Endothelial cell of umbilical vein (primary cell): ENCODE data around the gene SOX13. TPM values are rescaled to one million over a fixed set of nuclear protein-coding genes. Genes with fewer than 3 reads are reported as not detected.

ENCODE experiments used
- BruUV-seq: library from RNA; stranded (reverse); fragments of 400-500 nt; replicated peaks from 2 replicates; lab custom pipeline; 2021; lab: Mats Ljungman, UMichigan
- CTCF ChIA-PET: fragments of 300-600, 350-600 bp; sonication (Branson Sonifier 250); formaldehyde crosslinking; loops from one replicate; lab custom pipeline; 2021; ENCODE audit warnings: antibody characterized with exemption, inconsistent platforms; lab: Charles Lee
- POLR2A ChIA-PET: fragments of 300-600, 350-600 bp; sonication (Branson Sonifier 250); formaldehyde crosslinking; loops from one replicate; lab custom pipeline; 2021; ENCODE audit warnings: antibody characterized with exemption, inconsistent platforms; lab: Charles Lee
- DNase-seq: peaks from one replicate; pipeline ENCODE4 v3.0.0-alpha.2; 2011; ENCODE audit warnings: low read depth, low spot score
- FAIRE-seq: peaks from 2 replicates; lab custom pipeline; 2011; peaks lifted over from hg19 to GRCh38; lab: Jason Lieb, UNC
- H2AFZ ChIP-seq: 2 replicates; pipeline ENCODE4 v1.6.0; 2012; ENCODE audit warnings: low read depth, low read length, control low read depth, inconsistent platforms
- H3K27ac ChIP-seq: 2 replicates; pipeline ENCODE4 v1.5.1; 2011; ENCODE audit warnings: low read depth, mild to moderate bottlenecking, control low read depth, low read length, moderate library complexity; ENCODE audit not compliant: insufficient read depth
- H3K27me3 ChIP-seq, 2 experiments: 2 replicates each; pipeline versions ENCODE4 v1.6.0 to v1.6.1; 2011; ENCODE audit warnings: low read length in 2 of 2, mixed read lengths in 1 of 2; ENCODE audit not compliant: control insufficient read depth in 2 of 2, insufficient read depth in 2 of 2
- H3K36me3 ChIP-seq, 2 experiments: 2 replicates in 1 of 2; 3 replicates in 1 of 2; pipeline ENCODE4 v1.5.1; 2011; ENCODE audit warnings: low read length in 2 of 2, mild to moderate bottlenecking in 1 of 2, moderate library complexity in 1 of 2; ENCODE audit not compliant: control insufficient read depth in 2 of 2, insufficient read depth in 2 of 2; ENCODE audit errors: extremely low read depth in 1 of 2
- H3K4me1 ChIP-seq: 3 replicates; pipeline ENCODE4 v1.5.1; 2011; ENCODE audit warnings: mild to moderate bottlenecking, low read length; ENCODE audit not compliant: control insufficient read depth, insufficient read depth; ENCODE audit errors: extremely low read depth
- H3K4me2 ChIP-seq: 2 replicates; pipeline ENCODE4 v1.6.1; 2011; ENCODE audit warnings: low read length, control low read depth, mixed read lengths; ENCODE audit not compliant: insufficient read depth
- H3K4me3 ChIP-seq, 3 experiments: fragments of 200-600 bp in 1 of 3; sonication (generic), shearing (Covaris generic) in 1 of 3; replicated peaks in 1 of 3; 2 replicates each; pipeline ENCODE4 v1.5.1; 2011 to 2016; ENCODE audit warnings: control low read depth in 3 of 3, low read length in 3 of 3, mild to moderate bottlenecking in 2 of 3, inconsistent platforms in 1 of 3, low read depth in 1 of 3, moderate library complexity in 1 of 3; ENCODE audit not compliant: insufficient read depth in 1 of 3
- H3K79me2 ChIP-seq: 2 replicates; pipeline ENCODE4 v1.6.0; 2012; ENCODE audit warnings: low read length, inconsistent platforms; ENCODE audit not compliant: control insufficient read depth, insufficient read depth
- H3K9ac ChIP-seq: replicated peaks from 2 replicates; pipeline ENCODE3; 2011; ENCODE audit warnings: low read length, control low read depth; ENCODE audit not compliant: insufficient read depth; ENCODE audit errors: extremely low read depth
- H3K9me1 ChIP-seq: replicated peaks from 3 replicates; pipeline ENCODE4 v1.6.0; 2011; ENCODE audit warnings: mild to moderate bottlenecking, low read length; ENCODE audit not compliant: control insufficient read depth, insufficient read depth; ENCODE audit errors: extremely low read depth
- H3K9me3 ChIP-seq: replicated peaks from 2 replicates; pipeline ENCODE4 v1.5.1; 2012; ENCODE audit warnings: low read length, inconsistent platforms; ENCODE audit not compliant: control insufficient read depth, insufficient read depth
- H4K20me1 ChIP-seq: replicated peaks from 2 replicates; pipeline ENCODE3; 2011; ENCODE audit warnings: mild to moderate bottlenecking, low read length; ENCODE audit not compliant: control insufficient read depth, insufficient read depth; ENCODE audit errors: extremely low read depth
- CTCF ChIP-seq, 2 donors: IDR thresholded peaks; 1 replicate in 1 of 2; 2 replicates in 1 of 2; pipeline ENCODE4 v1.5.1; 2011; ENCODE audit warnings: low read length in 2 of 2, mild to moderate bottlenecking in 2 of 2, moderate library complexity in 2 of 2, control low read depth in 1 of 2, inconsistent platforms in 1 of 2, low read depth in 1 of 2; ENCODE audit not compliant: insufficient read depth in 1 of 2; ENCODE audit errors: extremely low read depth in 1 of 2
- EZH2 ChIP-seq: IDR thresholded peaks from 2 replicates; pipeline ENCODE4 v1.6.1; 2012; ENCODE audit warnings: borderline replicate concordance, low read depth, mild to moderate bottlenecking, moderate library complexity, low read length, inconsistent platforms; ENCODE audit not compliant: severe bottlenecking
- FOS ChIP-seq: IDR thresholded peaks from 2 replicates; pipeline ENCODE4 v1.6.1; 2011; ENCODE audit warnings: mild to moderate bottlenecking, low read length, moderate library complexity, borderline replicate concordance; ENCODE audit not compliant: insufficient read depth
- GATA2 ChIP-seq: IDR thresholded peaks from 2 replicates; pipeline ENCODE4 v1.7.0; 2011; ENCODE audit warnings: low read depth, mild to moderate bottlenecking, moderate library complexity, mixed read lengths, low read length; ENCODE audit not compliant: insufficient read length, insufficient read depth
- JUN ChIP-seq: IDR thresholded peaks from 2 replicates; pipeline ENCODE4 v1.6.1; 2011; ENCODE audit warnings: borderline replicate concordance, low read depth; ENCODE audit not compliant: insufficient read length, insufficient read depth
- MAX ChIP-seq: IDR thresholded peaks from 2 replicates; pipeline ENCODE4 v1.6.1; 2011; ENCODE audit not compliant: insufficient read depth, insufficient read length
- MYC ChIP-seq: IDR thresholded peaks from one replicate; pipeline ENCODE4 v1.6.1; 2011; ENCODE audit warnings: mild to moderate bottlenecking, low read depth, low read length
- POLR2A ChIP-seq: IDR thresholded peaks from 2 replicates; pipeline ENCODE4 v1.6.1; 2012; ENCODE audit warnings: low read depth, mild to moderate bottlenecking, control low read depth, low read length
- POLR2AphosphoS5 ChIP-seq: IDR thresholded peaks from 2 replicates; pipeline ENCODE4 v1.6.1; 2012; ENCODE audit warnings: low read depth, mild to moderate bottlenecking, control low read depth, low read length, moderate library complexity; ENCODE audit not compliant: insufficient read depth
- dilution Hi-C: fragments of 300-500 bp; cut with MboI; formaldehyde crosslinking; loops from one replicate; pipeline ENCODE4 v1.15.0; 2019; ENCODE audit warnings: low sequenced_read_pairs; ENCODE audit not compliant: extremely low pct_ligation_motif_present
- intact Hi-C: fragments of 100-400 bp; cut with micrococcal nuclease; formaldehyde crosslinking; loops from one replicate; pipeline ENCODE4 v1.10.0; 2022
- polyA plus RNA-seq, 4 experiments: library from polyadenylated mRNA; depleted of rRNA in 3 of 4; stranded (reverse) in 3 of 4; unstranded in 1 of 4; fragments of >200 nt; gene quantifications; 2 replicates each; pipeline versions ENCODE4 v1.2.1 to v1.2.3, GENCODE V29; 2011 to 2012; ENCODE audit warnings: missing spikeins in 1 of 4
- total RNA-seq: library from RNA; stranded (reverse); gene quantifications from 2 replicates; pipeline ENCODE4 v1.2.3, GENCODE V29; 2021

Gene SOX13
- total and polyA plus RNA-seq, 2 donors (not counting 3 experiments of a cell fraction or from before 2014, with no cell fraction given) = 40.8 to 57.7 TPM

GRCh38 chr1:204132718-204133117 is 59.8 kb downstream of the SOX13 start:
- H3K9ac ChIP-seq = no peak overlapping the region
- BruUV-seq = TSS peak; percentile 11
- CTCF ChIA-PET = interaction anchor here (19.0 kb wide), 1 partner anchor 267 kb away, joined by 903 read pairs; the partner anchor contains the start of gene SNRPE

GRCh38 chr1:204134103-204134502 is 61.2 kb downstream of the SOX13 start:
- no peak for TF ChIP-seq FOS
- no peak for TF ChIP-seq POLR2AphosphoS5
- no peak for TF ChIP-seq POLR2A
- TF ChIP-seq EZH2 = no peak
- no peak for TF ChIP-seq GATA2
- TF ChIP-seq MAX = no peak
- TF ChIP-seq MYC = no peak
- no peak for TF ChIP-seq CTCF (IDR thresholded peaks at IDR 0.05; ENCODE audit: extremely low read depth in 1 of 2, insufficient read depth in 1 of 2, low read depth in 1 of 2, low read length in 2 of 2)
- TF ChIP-seq JUN = no peak
- POLR2A ChIA-PET = no interaction called here
- no peak overlapping the region for H2AFZ ChIP-seq
- no peaks in the 10 kb centered on the region for H3K9me1 ChIP-seq
- no peak overlapping the region for H3K4me2 ChIP-seq
- dilution Hi-C loops (loop anchor here (25.0 kb wide), 1 partner anchor 272 kb away; the partner anchor contains the start of gene SNRPE), intact Hi-C loops (no loop called here)
- H4K20me1 ChIP-seq = no peaks in the 10 kb centered on the region
- FAIRE-seq (no peak), DNase-seq (no peak)
- H3K9ac ChIP-seq = no peak overlapping the region
- H3K4me3 ChIP-seq = no peak overlapping the region
- H3K27me3 ChIP-seq = no peaks in the 10 kb centered on the region
- BruUV-seq = no TSS peak
- H3K9me3 ChIP-seq = no peaks in the 10 kb centered on the region
- CTCF ChIA-PET = interaction anchor here (19.0 kb wide), 1 partner anchor 268 kb away, joined by 903 read pairs; the partner anchor contains the start of gene SNRPE
- H3K27ac ChIP-seq = no peak overlapping the region
- H3K4me1 ChIP-seq = peaks cover 16% of the 10 kb centered on the region
- H3K79me2 ChIP-seq = no peaks in the 10 kb centered on the region
- peaks cover 0 to 6% of the 10 kb centered on the region in 2 experiments for H3K36me3 ChIP-seq

More at GRCh38 chr1:204132718-204133117, 59.8 kb downstream of the SOX13 start:
- no peak overlapping the region for H3K4me2 ChIP-seq
- no peaks in the 10 kb centered on the region for H4K20me1 ChIP-seq
- no peaks in the 10 kb centered on the region for H3K9me3 ChIP-seq
- no peak for FAIRE-seq
- no peak overlapping the region for H3K27ac ChIP-seq
- H2AFZ ChIP-seq = no peak overlapping the region
- dilution Hi-C loops = loop anchor here (25.0 kb wide), 1 partner anchor 270 kb away; the partner anchor contains the start of gene SNRPE
- no peaks in the 10 kb centered on the region for H3K79me2 ChIP-seq
- intact Hi-C loops = no loop called here
- TF ChIP-seq EZH2 (no peak), GATA2 (no peak), POLR2A (no peak), POLR2AphosphoS5 (no peak)
- H3K4me3 ChIP-seq = no peak overlapping the region
- H3K4me1 ChIP-seq = peaks cover 22% of the 10 kb centered on the region
- peaks cover 0 to 5% of the 10 kb centered on the region in 2 experiments for H3K36me3 ChIP-seq
- H3K27me3 ChIP-seq = no peaks in the 10 kb centered on the region
- no peak for DNase-seq
- no peaks in the 10 kb centered on the region for H3K9me1 ChIP-seq
- POLR2A ChIA-PET = no interaction called here
